ENCODE data around the gene PDE11A. TPM values are rescaled to one million over a fixed set of nuclear protein-coding genes. Genes with fewer than 3 reads are reported as not detected.

The PDE11A gene
- total and polyA plus RNA-seq, 2 of the 8 experiments (the other 6 are each of a cell fraction or from before 2014, with no cell fraction given) = 0.19 to 0.23 TPM

DNA sequence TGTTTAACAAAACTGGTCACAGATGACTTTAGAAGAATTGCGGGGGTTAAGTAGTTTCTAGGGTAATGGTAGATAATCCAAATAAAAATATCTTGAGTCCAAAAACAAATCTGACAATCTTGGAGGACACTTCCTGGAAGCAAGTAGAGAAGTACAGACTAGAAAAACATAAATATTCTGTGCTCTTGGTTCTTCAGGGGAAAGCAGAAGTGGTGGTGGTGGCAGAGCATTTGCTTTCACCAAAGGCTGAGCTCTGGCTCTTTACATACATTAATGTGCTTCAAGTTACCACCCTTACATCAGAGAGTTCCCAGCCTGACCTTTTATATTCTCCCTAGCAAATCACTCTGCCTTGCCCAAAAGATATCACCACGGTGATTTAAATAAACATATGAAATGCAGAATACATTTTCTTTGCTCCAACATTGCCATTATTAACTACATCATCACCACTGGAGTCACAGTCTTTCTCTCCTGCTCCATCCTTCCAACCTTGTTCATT lies 15.3 kb downstream of the PDE11A start:
- no peak overlapping the region for H2AFZ ChIP-seq (ENCODE audit: low read length)
- H3K14ac ChIP-seq (ENCODE audit: insufficient read length) = no peak overlapping the region
- no peak for FAIRE-seq
- H3K4me2 ChIP-seq (ENCODE audit: insufficient read depth in 1 of 2, low read depth in 2 of 2, low read length in 2 of 2) = no peak overlapping the region
- H3K36me3 ChIP-seq (ENCODE audit: control insufficient read depth in 2 of 4, insufficient read depth in 4 of 4, low read length in 3 of 4) = no peaks in the 10 kb centered on the region
- no peaks in the 10 kb centered on the region for H3K27me3 ChIP-seq (replicated peaks in 1 of 4; ENCODE audit: control insufficient read depth in 3 of 4, extremely low read depth in 1 of 4, insufficient read depth in 3 of 4, low read length in 3 of 4)
- H3K79me2 ChIP-seq (ENCODE audit: control insufficient read depth in 1 of 2, insufficient read depth in 2 of 2, low read length in 2 of 2) = no peaks in the 10 kb centered on the region
- H4K91ac ChIP-seq (replicated peaks; ENCODE audit: insufficient read length, low read length) = no peak overlapping the region
- H2BK5ac ChIP-seq (ENCODE audit: low read depth, low read length) = no peak overlapping the region
- H2BK15ac ChIP-seq (ENCODE audit: low read length) = no peak overlapping the region
- no peaks in the 10 kb centered on the region for H3K9me3 ChIP-seq (ENCODE audit: insufficient read depth in 2 of 2, low read depth in 1 of 2, low read length in 1 of 2)
- no peak overlapping the region for H3K27ac ChIP-seq (ENCODE audit: low read depth, low read length)
- no peak overlapping the region for H3K56ac ChIP-seq (replicated peaks; ENCODE audit: insufficient read length, low read depth, low read length)
- peaks cover 0 to 2% of the 10 kb centered on the region in 2 experiments for H4K20me1 ChIP-seq (replicated peaks in 1 of 2; ENCODE audit: control insufficient read depth in 1 of 2, insufficient read depth in 2 of 2, low read length in 2 of 2)
- H2BK120ac ChIP-seq (replicated peaks; ENCODE audit: low read depth, low read length) = no peak overlapping the region
- H3K79me1 ChIP-seq (ENCODE audit: low read depth, low read length) = no peaks in the 10 kb centered on the region
- POLR2A ChIA-PET (ENCODE audit: partially characterized antibody) = no interaction called here
- H2BK12ac ChIP-seq (ENCODE audit: low read depth, low read length) = no peak overlapping the region
- H3K9ac ChIP-seq (replicated peaks in 1 of 4; ENCODE audit: extremely low read depth in 1 of 4, low read depth in 3 of 4, low read length in 3 of 4) = no peak overlapping the region
- no peak overlapping the region for H2AK5ac ChIP-seq (ENCODE audit: low read depth, low read length)
- H4K5ac ChIP-seq (ENCODE audit: insufficient read length, low read depth, low read length) = no peak overlapping the region
- H4K8ac ChIP-seq (ENCODE audit: extremely low read depth, insufficient read depth, low read length) = no peak overlapping the region
- H3K18ac ChIP-seq (ENCODE audit: extremely low read depth, low read length) = no peak overlapping the region
- no peak for DNase-seq (ENCODE audit: low read depth in 1 of 2, low spot score in 2 of 2)
- H2BK20ac ChIP-seq (ENCODE audit: low read length) = no peak overlapping the region
- CTCF ChIA-PET (ENCODE audit: partially characterized antibody) = no interaction called here
- no peaks in the 10 kb centered on the region for H3K4me1 ChIP-seq (replicated peaks in 1 of 4; ENCODE audit: control insufficient read depth in 3 of 4, insufficient read depth in 4 of 4, low read length in 3 of 4)
- no peak for TF ChIP-seq CTBP2 (IDR thresholded peaks at IDR 0.05; ENCODE audit: borderline replicate concordance, insufficient read depth, insufficient read length, low read length)
- no peak for TF ChIP-seq BCL11A (IDR thresholded peaks at IDR 0.05; ENCODE audit: low read depth in 2 of 2, low read length in 2 of 2)
- no peak for TF ChIP-seq JUN (IDR thresholded peaks at IDR 0.05; ENCODE audit: low read depth, low read length)
- TF ChIP-seq CBX5 (IDR thresholded peaks at IDR 0.05; ENCODE audit: low read depth, low read length) = no peak
- TF ChIP-seq RNF2 (IDR thresholded peaks at IDR 0.05; ENCODE audit: borderline replicate concordance, low read depth, low read length, missing control alignments, poor library complexity, severe bottlenecking) = no peak
- no peak for TF ChIP-seq EZH2 (IDR thresholded peaks at IDR 0.05; ENCODE audit: low read depth, low read length, severe bottlenecking)
- no peak overlapping the region for H3K23ac ChIP-seq (ENCODE audit: insufficient read length)
- no peaks in the 10 kb centered on the region for H3K23me2 ChIP-seq (ENCODE audit: low read depth, low read length)
- 83% methylated on average over 2 of the region's 2 CpGs; no CpG with 5 or more reads in 1 of the 2 experiments for WGBS, 2 experiments (ENCODE audit: extremely low coverage in 1 of 2, insufficient coverage in 1 of 2, insufficient read length in 1 of 2, insufficient replicate concordance in 2 of 2, low coverage in 1 of 2, low lambda C conversion rate in 2 of 2, missing lambda C conversion rate in 1 of 2)
- no peak overlapping the region for H3K4ac ChIP-seq (replicated peaks; ENCODE audit: insufficient read length, low read depth, low read length)
- no peak overlapping the region for H3K4me3 ChIP-seq (ENCODE audit: extremely low read depth in 1 of 4, insufficient read depth in 2 of 4, low read depth in 3 of 4, low read length in 4 of 4)

Measured in H1 (cell line).